ENCODE results near the gene TMEM132C.

- TF ChIP-seq EZH2phosphoT487 (IDR thresholded peaks at IDR 0.05; ENCODE audit: borderline replicate concordance, low read length) (no peak), CTCF (IDR thresholded peaks at IDR 0.05; ENCODE audit: low read depth, low read length, poor library complexity, severe bottlenecking) (no peak)
Observed at GRCh38 chr12:128439796-128440195, 172.8 kb downstream of the TMEM132C start.

All from DOHH2 (cell line).